WTC11 (cell line): ENCODE results near the gene ESYT2. TPM values are rescaled to one million over a fixed set of nuclear protein-coding genes. Genes with fewer than 3 reads are reported as not detected.

Experiments used
- ATAC-seq: fragments of 200-7000 bp; cut with Tn5 transposase; 2 replicates; pipeline ENCODE4 v1.10.0; 2021; ENCODE audit warnings: mild to moderate bottlenecking, moderate library complexity
- CTCF ChIA-PET: fragments of 300-600 bp; sonication (Branson Sonifier 250); formaldehyde crosslinking; loops from one replicate; lab custom pipeline; 2021; ENCODE audit warnings: antibody characterized with exemption; lab: Charles Lee
- POLR2A ChIA-PET: fragments of 350-600 bp; sonication (Branson Sonifier 250); formaldehyde crosslinking; loops from one replicate; lab custom pipeline; 2021; ENCODE audit warnings: antibody characterized with exemption; lab: Charles Lee
- DNase-seq: peaks from one replicate; pipeline ENCODE4 v3.0.0; 2021; ENCODE audit warnings: low spot score
- H3K27ac Mint-ChIP-seq: 2 replicates; pipeline ENCODE4 v1.8.0; 2021; ENCODE audit warnings: mixed read lengths
- H3K27me3 Mint-ChIP-seq: 2 replicates; pipeline ENCODE4 v1.8.0; 2021; ENCODE audit warnings: low read depth, mild to moderate bottlenecking, moderate library complexity, mixed read lengths
- H3K36me3 Mint-ChIP-seq: 2 replicates; pipeline ENCODE4 v1.8.0; 2021; ENCODE audit warnings: mixed read lengths
- H3K4me1 Mint-ChIP-seq: 2 replicates; pipeline ENCODE4 v1.8.0; 2022; ENCODE audit warnings: mixed read lengths
- H3K4me3 Mint-ChIP-seq: 2 replicates; pipeline ENCODE4 v1.8.0; 2021; ENCODE audit warnings: mild to moderate bottlenecking, moderate library complexity, mixed read lengths
- H3K9me3 Mint-ChIP-seq: 2 replicates; pipeline ENCODE4 v1.8.0; 2021; ENCODE audit warnings: mixed read lengths
- AR ChIP-seq: fragments of 250-450 bp; sonication (Bioruptor Pico); IDR thresholded peaks from 2 replicates; pipeline ENCODE4 v1.9.0; 2021; ENCODE audit warnings: mild to moderate bottlenecking
- ESRRA ChIP-seq: sonication (generic); formaldehyde crosslinking; IDR thresholded peaks from 2 replicates; pipeline ENCODE4 v1.8.1; 2022; ENCODE audit warnings: mild to moderate bottlenecking, missing genetic modification reagents, borderline replicate concordance
- GRHL2 ChIP-seq: fragments of 250-450 bp; sonication (Bioruptor Pico); IDR thresholded peaks from 2 replicates; pipeline ENCODE4 v1.8.0; 2022; ENCODE audit warnings: mild to moderate bottlenecking, moderate library complexity; ENCODE audit not compliant: insufficient replicate concordance, severe bottlenecking
- NFE2L1 ChIP-seq: sonication (generic); formaldehyde crosslinking; IDR thresholded peaks from 2 replicates; pipeline ENCODE4 v1.8.1; 2023; ENCODE audit warnings: missing genetic modification reagents
- OVOL2 ChIP-seq: fragments of 250-450 bp; sonication (Bioruptor Pico); IDR thresholded peaks from 2 replicates; pipeline ENCODE4 v1.9.0; 2021; ENCODE audit warnings: mild to moderate bottlenecking, borderline replicate concordance
- ZNF121 ChIP-seq: sonication (generic); formaldehyde crosslinking; IDR thresholded peaks from 2 replicates; pipeline ENCODE4 v1.8.0; 2023; ENCODE audit warnings: missing genetic modification reagents
- ZNF219 ChIP-seq: sonication (generic); formaldehyde crosslinking; IDR thresholded peaks from 2 replicates; pipeline ENCODE4 v1.8.0; 2023; ENCODE audit warnings: missing genetic modification reagents, mild to moderate bottlenecking, borderline replicate concordance
- ZNF317 ChIP-seq: sonication (generic); formaldehyde crosslinking; IDR thresholded peaks from 2 replicates; pipeline ENCODE4 v1.8.1; 2023; ENCODE audit warnings: low read depth, mild to moderate bottlenecking, moderate library complexity, missing genetic modification reagents, borderline replicate concordance
- ZNF423 ChIP-seq: fragments of 250-450 bp; sonication (Bioruptor Pico); IDR thresholded peaks from 2 replicates; pipeline ENCODE4 v2.1.2; 2022; ENCODE audit warnings: mild to moderate bottlenecking, moderate library complexity
- ZNF671 ChIP-seq: fragments of 250-450 bp; sonication (Bioruptor Pico); IDR thresholded peaks from 2 replicates; pipeline ENCODE4 v1.8.0; 2021; ENCODE audit warnings: mild to moderate bottlenecking
- total RNA-seq: library from RNA; stranded (reverse); gene quantifications from 3 replicates; pipeline ENCODE4 v1.2.3, GENCODE V29; 2021
- TF ChIP-seq, protein P1 (sequence below): fragments of 250-450 bp; sonication (Bioruptor Pico); IDR thresholded peaks from 2 replicates; pipeline ENCODE4 v1.9.0; 2021; ENCODE audit warnings: mild to moderate bottlenecking, borderline replicate concordance
- TF ChIP-seq, protein P2 (sequence below): sonication (generic); formaldehyde crosslinking; IDR thresholded peaks from 2 replicates; pipeline ENCODE4 v1.8.0; 2022; ENCODE audit warnings: mild to moderate bottlenecking, missing genetic modification reagents
- TF ChIP-seq, protein P3 (sequence below): sonication (generic); formaldehyde crosslinking; IDR thresholded peaks from 2 replicates; pipeline ENCODE4 v1.8.1; 2023; ENCODE audit warnings: mild to moderate bottlenecking, missing genetic modification reagents
- TF ChIP-seq, protein P4 (sequence below): sonication (generic); formaldehyde crosslinking; IDR thresholded peaks from 2 replicates; pipeline ENCODE4 v1.8.1; 2022; ENCODE audit warnings: low read depth, mild to moderate bottlenecking, moderate library complexity, missing genetic modification reagents, borderline replicate concordance

Gene ESYT2
- total RNA-seq, 1 experiment from 2014 or later, result 45.1 TPM

DNA sequence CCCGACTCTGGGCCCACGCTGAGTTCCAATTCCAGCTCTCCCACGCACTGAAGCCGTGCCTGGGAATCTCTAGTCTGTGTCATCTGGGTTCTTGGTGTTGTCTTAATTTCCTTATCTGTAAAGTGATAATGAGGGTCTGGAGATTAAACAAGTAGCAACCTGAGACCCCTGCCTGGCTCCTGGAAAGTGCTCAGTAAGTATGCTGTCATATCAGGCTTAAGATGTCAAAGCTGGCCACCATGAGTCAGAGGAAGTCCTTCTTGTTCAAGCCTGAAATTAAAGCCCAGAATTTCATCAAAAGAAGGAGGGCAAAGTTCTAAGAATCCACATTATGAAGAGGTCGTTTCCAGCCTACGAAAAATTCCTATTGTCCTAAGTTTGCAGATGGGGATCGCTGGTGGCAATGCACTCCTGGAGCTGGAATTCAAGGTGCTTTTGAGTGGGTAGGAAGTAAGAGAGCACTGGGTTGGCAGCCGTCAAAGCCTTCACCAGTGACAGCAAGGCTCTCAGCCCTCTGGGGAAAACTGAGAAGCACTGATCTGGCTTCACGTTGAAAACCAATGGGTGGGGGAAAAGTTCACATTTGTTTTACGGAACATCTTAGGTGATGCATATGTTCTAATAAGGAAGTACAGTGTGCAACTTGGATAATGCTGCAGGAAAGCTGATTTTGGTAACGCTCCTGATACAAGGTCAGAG lies 74.4 kb downstream of the ESYT2 start:
- Mint-ChIP-seq H3K9me3 (no peaks in the 10 kb centered on the region), H3K27ac (no peak overlapping the region)
- POLR2A ChIA-PET, result no interaction called here
- ATAC-seq, result no peak
- TF ChIP-seq, protein P1, sequence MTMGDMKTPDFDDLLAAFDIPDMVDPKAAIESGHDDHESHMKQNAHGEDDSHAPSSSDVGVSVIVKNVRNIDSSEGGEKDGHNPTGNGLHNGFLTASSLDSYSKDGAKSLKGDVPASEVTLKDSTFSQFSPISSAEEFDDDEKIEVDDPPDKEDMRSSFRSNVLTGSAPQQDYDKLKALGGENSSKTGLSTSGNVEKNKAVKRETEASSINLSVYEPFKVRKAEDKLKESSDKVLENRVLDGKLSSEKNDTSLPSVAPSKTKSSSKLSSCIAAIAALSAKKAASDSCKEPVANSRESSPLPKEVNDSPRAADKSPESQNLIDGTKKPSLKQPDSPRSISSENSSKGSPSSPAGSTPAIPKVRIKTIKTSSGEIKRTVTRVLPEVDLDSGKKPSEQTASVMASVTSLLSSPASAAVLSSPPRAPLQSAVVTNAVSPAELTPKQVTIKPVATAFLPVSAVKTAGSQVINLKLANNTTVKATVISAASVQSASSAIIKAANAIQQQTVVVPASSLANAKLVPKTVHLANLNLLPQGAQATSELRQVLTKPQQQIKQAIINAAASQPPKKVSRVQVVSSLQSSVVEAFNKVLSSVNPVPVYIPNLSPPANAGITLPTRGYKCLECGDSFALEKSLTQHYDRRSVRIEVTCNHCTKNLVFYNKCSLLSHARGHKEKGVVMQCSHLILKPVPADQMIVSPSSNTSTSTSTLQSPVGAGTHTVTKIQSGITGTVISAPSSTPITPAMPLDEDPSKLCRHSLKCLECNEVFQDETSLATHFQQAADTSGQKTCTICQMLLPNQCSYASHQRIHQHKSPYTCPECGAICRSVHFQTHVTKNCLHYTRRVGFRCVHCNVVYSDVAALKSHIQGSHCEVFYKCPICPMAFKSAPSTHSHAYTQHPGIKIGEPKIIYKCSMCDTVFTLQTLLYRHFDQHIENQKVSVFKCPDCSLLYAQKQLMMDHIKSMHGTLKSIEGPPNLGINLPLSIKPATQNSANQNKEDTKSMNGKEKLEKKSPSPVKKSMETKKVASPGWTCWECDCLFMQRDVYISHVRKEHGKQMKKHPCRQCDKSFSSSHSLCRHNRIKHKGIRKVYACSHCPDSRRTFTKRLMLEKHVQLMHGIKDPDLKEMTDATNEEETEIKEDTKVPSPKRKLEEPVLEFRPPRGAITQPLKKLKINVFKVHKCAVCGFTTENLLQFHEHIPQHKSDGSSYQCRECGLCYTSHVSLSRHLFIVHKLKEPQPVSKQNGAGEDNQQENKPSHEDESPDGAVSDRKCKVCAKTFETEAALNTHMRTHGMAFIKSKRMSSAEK, result no peak
- TF ChIP-seq NFE2L1 (CRISPR knock-in tag) (no peak), ESRRA (no peak)
- TF ChIP-seq, all 79 proteins: peak for 0
- Mint-ChIP-seq H3K4me1 (no peaks in the 10 kb centered on the region), H3K36me3 (peaks cover 45% of the 10 kb centered on the region), H3K27me3 (no peaks in the 10 kb centered on the region), H3K4me3 (no peak overlapping the region)
- CTCF ChIA-PET, result no interaction called here
- no peak for DNase-seq

GRCh38 chr7:158753900-158754299 lies 75.4 kb downstream of the ESYT2 start:
- ATAC-seq (no peak), DNase-seq (no peak)
- Mint-ChIP-seq H3K9me3 (no peaks in the 10 kb centered on the region), H3K27me3 (no peaks in the 10 kb centered on the region), H3K36me3 (peaks cover 41% of the 10 kb centered on the region), H3K4me1 (no peaks in the 10 kb centered on the region), H3K4me3 (no peak overlapping the region), H3K27ac (peak overlapping the region; percentile 72; the same call in 1 of the 2 replicates)
- POLR2A ChIA-PET, result no interaction called here
- CTCF ChIA-PET, result interaction anchor here (0.7 to 1.0 kb wide), 2 partner anchors 49 to 223 kb away, joined by 3 read pairs; partner anchors contain the start of gene NCAPG2
- TF ChIP-seq ZNF423 (no peak), ZNF219 (no peak), AR (CRISPR knock-in tag) (no peak), ZNF317 (no peak), OVOL2 (CRISPR knock-in tag) (no peak), GRHL2 (CRISPR knock-in tag) (no peak), ZNF671 (CRISPR knock-in tag) (no peak), ZNF121 (CRISPR knock-in tag) (no peak)
- TF ChIP-seq, protein P2, sequence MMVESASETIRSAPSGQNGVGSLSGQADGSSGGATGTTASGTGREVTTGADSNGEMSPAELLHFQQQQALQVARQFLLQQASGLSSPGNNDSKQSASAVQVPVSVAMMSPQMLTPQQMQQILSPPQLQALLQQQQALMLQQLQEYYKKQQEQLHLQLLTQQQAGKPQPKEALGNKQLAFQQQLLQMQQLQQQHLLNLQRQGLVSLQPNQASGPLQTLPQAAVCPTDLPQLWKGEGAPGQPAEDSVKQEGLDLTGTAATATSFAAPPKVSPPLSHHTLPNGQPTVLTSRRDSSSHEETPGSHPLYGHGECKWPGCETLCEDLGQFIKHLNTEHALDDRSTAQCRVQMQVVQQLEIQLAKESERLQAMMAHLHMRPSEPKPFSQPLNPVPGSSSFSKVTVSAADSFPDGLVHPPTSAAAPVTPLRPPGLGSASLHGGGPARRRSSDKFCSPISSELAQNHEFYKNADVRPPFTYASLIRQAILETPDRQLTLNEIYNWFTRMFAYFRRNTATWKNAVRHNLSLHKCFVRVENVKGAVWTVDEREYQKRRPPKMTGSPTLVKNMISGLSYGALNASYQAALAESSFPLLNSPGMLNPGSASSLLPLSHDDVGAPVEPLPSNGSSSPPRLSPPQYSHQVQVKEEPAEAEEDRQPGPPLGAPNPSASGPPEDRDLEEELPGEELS (CRISPR knock-in tag), result no peak
- TF ChIP-seq, protein P3, sequence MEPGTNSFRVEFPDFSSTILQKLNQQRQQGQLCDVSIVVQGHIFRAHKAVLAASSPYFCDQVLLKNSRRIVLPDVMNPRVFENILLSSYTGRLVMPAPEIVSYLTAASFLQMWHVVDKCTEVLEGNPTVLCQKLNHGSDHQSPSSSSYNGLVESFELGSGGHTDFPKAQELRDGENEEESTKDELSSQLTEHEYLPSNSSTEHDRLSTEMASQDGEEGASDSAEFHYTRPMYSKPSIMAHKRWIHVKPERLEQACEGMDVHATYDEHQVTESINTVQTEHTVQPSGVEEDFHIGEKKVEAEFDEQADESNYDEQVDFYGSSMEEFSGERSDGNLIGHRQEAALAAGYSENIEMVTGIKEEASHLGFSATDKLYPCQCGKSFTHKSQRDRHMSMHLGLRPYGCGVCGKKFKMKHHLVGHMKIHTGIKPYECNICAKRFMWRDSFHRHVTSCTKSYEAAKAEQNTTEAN, result no peak
- TF ChIP-seq, protein P4, sequence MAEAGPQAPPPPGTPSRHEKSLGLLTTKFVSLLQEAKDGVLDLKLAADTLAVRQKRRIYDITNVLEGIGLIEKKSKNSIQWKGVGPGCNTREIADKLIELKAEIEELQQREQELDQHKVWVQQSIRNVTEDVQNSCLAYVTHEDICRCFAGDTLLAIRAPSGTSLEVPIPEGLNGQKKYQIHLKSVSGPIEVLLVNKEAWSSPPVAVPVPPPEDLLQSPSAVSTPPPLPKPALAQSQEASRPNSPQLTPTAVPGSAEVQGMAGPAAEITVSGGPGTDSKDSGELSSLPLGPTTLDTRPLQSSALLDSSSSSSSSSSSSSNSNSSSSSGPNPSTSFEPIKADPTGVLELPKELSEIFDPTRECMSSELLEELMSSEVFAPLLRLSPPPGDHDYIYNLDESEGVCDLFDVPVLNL (CRISPR knock-in tag), result no peak
